Astrocyte (in vitro differentiated cells and primary cell): ENCODE results near the gene MICALL1. TPM values are rescaled to one million over a fixed set of nuclear protein-coding genes. Genes with fewer than 3 reads are reported as not detected.

Experiments used
- DNase-seq: peaks from one replicate; pipeline ENCODE4 v3.0.0-alpha.2; 2010; ENCODE audit warnings: low read depth
- FAIRE-seq: peaks from 2 replicates; lab custom pipeline; 2011; peaks lifted over from hg19 to GRCh38; lab: Jason Lieb, UNC
- H2AFZ ChIP-seq: 2 replicates; pipeline ENCODE4 v1.6.0; 2012; ENCODE audit warnings: low read depth, low read length, inconsistent platforms
- H3K27ac ChIP-seq: 2 replicates; pipeline ENCODE4 v1.5.1; 2011; ENCODE audit warnings: low read depth, low read length, inconsistent platforms
- H3K27me3 ChIP-seq: 2 replicates; pipeline ENCODE4 v1.6.0; 2011; ENCODE audit warnings: low read length, inconsistent platforms; ENCODE audit not compliant: insufficient read depth
- H3K36me3 ChIP-seq: 2 replicates; pipeline ENCODE4 v1.5.1; 2011; ENCODE audit warnings: low read length, inconsistent platforms; ENCODE audit not compliant: insufficient read depth
- H3K4me1 ChIP-seq: 2 replicates; pipeline ENCODE4 v1.5.1; 2011; ENCODE audit warnings: low read length, inconsistent platforms; ENCODE audit not compliant: insufficient read depth
- H3K4me2 ChIP-seq: 2 replicates; pipeline ENCODE4 v1.6.0; 2012; ENCODE audit warnings: low read length, inconsistent platforms
- H3K4me3 ChIP-seq: 2 replicates; pipeline ENCODE4 v1.5.1; 2011; ENCODE audit warnings: low read depth, mild to moderate bottlenecking, low read length, inconsistent platforms; ENCODE audit not compliant: insufficient read depth
- H3K79me2 ChIP-seq: 2 replicates; pipeline ENCODE4 v1.6.0; 2012; ENCODE audit warnings: mild to moderate bottlenecking, low read length, inconsistent platforms; ENCODE audit not compliant: insufficient read depth
- H3K9ac ChIP-seq: 2 replicates; pipeline ENCODE4 v1.6.0; 2012; ENCODE audit warnings: mild to moderate bottlenecking, low read length, inconsistent platforms
- H3K9me3 ChIP-seq: 2 replicates; pipeline ENCODE4 v1.5.1; 2012; ENCODE audit warnings: low read depth, mild to moderate bottlenecking, low read length, inconsistent platforms; ENCODE audit not compliant: insufficient read depth
- H4K20me1 ChIP-seq: 2 replicates; pipeline ENCODE4 v1.6.0; 2012; ENCODE audit warnings: low read length, inconsistent platforms; ENCODE audit not compliant: insufficient read depth
- H3K27ac Mint-ChIP-seq: one replicate; pipeline ENCODE4 v1.8.0; 2021; ENCODE audit warnings: mild to moderate bottlenecking, mixed read lengths; ENCODE audit not compliant: unreplicated experiment
- H3K27me3 Mint-ChIP-seq: one replicate; pipeline ENCODE4 v1.8.0; 2021; ENCODE audit warnings: low read depth, mixed read lengths; ENCODE audit not compliant: unreplicated experiment
- H3K36me3 Mint-ChIP-seq: one replicate; pipeline ENCODE4 v1.8.0; 2021; ENCODE audit warnings: low read depth, mixed read lengths; ENCODE audit not compliant: unreplicated experiment
- H3K4me1 Mint-ChIP-seq: one replicate; pipeline ENCODE4 v1.8.0; 2021; ENCODE audit warnings: low read depth, mixed read lengths; ENCODE audit not compliant: unreplicated experiment
- H3K4me3 Mint-ChIP-seq: one replicate; pipeline ENCODE4 v1.8.0; 2021; ENCODE audit warnings: mild to moderate bottlenecking, moderate library complexity, mixed read lengths; ENCODE audit not compliant: unreplicated experiment
- H3K9me3 Mint-ChIP-seq: one replicate; pipeline ENCODE4 v1.8.0; 2021; ENCODE audit warnings: mild to moderate bottlenecking, mixed read lengths; ENCODE audit not compliant: unreplicated experiment
- EZH2 ChIP-seq: IDR thresholded peaks from 2 replicates; pipeline ENCODE4 v1.6.1; 2012; ENCODE audit warnings: mild to moderate bottlenecking, low read length, inconsistent platforms; ENCODE audit not compliant: insufficient read depth
- total RNA-seq: library from RNA; stranded (reverse); gene quantifications from 2 replicates; pipeline ENCODE4 v1.2.1, GENCODE V29; 2021
- TF ChIP-seq, protein P1 (sequence below): IDR thresholded peaks from 2 replicates; pipeline ENCODE4 v1.5.1; 2011; ENCODE audit warnings: low read depth, mild to moderate bottlenecking, inconsistent platforms, low read length, moderate library complexity; ENCODE audit not compliant: insufficient read depth

MICALL1 gene
- total RNA-seq, 1 donor from 2014 or later: 131 TPM

DNA sequence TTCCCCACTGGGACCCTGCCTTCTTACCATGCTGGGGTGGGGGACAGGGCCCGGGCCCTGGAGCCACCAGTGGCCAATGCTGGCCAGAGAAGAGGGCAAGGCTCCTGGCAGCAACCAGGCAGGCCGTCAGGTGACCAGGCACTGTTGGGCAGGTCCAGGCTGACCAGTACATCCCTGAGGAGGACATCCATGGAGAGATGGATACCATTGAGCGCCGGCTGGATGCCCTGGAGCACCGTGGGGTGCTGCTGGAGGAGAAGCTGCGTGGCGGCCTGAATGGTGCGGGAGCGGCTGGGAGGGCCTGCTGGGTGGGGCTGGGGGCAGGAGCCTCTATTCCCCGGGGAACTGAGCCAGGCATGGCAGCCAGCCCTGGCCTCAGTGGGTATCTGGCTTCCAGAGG is 26.3 kb downstream of the MICALL1 start:
- H3K9ac ChIP-seq: no peak overlapping the region
- H3K9me3 ChIP-seq: no peaks in the 10 kb centered on the region
- peaks cover 62% of the 10 kb centered on the region for H4K20me1 ChIP-seq
- FAIRE-seq (no peak), DNase-seq (no peak)
- no peak overlapping the region for H2AFZ ChIP-seq
- H3K4me2 ChIP-seq: no peak overlapping the region
- no peak overlapping the region for H3K4me3 ChIP-seq
- no peaks in the 10 kb centered on the region for H3K9me3 Mint-ChIP-seq
- H3K36me3 ChIP-seq: peaks cover 12% of the 10 kb centered on the region
- H3K79me2 ChIP-seq: peaks cover 13% of the 10 kb centered on the region
- peaks cover 20% of the 10 kb centered on the region for H3K36me3 Mint-ChIP-seq
- no peaks in the 10 kb centered on the region for H3K27me3 Mint-ChIP-seq
- peaks cover 20% of the 10 kb centered on the region for H3K4me1 ChIP-seq
- no peaks in the 10 kb centered on the region for H3K27me3 ChIP-seq
- H3K27ac Mint-ChIP-seq: no peak overlapping the region
- peaks cover 21% of the 10 kb centered on the region for H3K4me1 Mint-ChIP-seq
- H3K27ac ChIP-seq: no peak overlapping the region
- TF ChIP-seq, protein P1, sequence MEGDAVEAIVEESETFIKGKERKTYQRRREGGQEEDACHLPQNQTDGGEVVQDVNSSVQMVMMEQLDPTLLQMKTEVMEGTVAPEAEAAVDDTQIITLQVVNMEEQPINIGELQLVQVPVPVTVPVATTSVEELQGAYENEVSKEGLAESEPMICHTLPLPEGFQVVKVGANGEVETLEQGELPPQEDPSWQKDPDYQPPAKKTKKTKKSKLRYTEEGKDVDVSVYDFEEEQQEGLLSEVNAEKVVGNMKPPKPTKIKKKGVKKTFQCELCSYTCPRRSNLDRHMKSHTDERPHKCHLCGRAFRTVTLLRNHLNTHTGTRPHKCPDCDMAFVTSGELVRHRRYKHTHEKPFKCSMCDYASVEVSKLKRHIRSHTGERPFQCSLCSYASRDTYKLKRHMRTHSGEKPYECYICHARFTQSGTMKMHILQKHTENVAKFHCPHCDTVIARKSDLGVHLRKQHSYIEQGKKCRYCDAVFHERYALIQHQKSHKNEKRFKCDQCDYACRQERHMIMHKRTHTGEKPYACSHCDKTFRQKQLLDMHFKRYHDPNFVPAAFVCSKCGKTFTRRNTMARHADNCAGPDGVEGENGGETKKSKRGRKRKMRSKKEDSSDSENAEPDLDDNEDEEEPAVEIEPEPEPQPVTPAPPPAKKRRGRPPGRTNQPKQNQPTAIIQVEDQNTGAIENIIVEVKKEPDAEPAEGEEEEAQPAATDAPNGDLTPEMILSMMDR: no peak
- TF ChIP-seq EZH2: no peak
- no peak overlapping the region for H3K4me3 Mint-ChIP-seq

DNA sequence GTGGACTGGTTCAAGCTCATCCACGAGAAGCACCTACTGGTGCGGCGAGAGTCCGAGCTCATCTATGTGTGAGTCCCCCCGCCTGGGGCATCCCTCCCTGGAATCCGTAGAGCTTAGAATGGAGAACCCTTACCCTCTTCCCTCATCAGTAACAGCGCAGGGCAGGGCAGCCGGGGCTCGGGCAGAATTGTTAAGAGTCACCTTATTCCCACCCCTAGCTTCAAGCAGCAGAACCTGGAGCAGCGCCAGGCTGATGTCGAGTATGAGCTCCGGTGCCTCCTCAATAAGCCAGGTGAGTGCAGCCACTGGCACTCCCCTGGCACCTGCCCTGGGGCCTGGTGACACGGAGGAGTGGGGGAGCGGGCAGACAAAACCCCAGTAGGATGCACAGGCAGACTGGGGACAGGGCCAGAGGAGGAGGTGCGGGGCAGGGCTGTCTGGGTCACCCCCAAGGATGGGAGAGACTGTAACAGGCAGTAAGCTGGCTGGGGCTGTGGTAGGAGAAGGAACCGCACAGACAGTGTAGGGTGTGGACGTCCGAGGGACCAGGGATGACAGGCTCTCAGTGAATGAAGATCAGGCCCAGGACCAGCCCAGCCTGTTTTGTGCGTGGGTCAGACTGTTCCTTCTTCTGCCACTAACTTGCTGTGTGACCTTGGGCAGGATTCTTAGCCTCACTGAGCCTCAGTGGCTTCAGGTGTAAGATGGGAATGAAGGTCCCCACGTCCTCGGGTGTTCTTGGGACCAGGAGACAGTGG is 26.9 kb downstream of the MICALL1 start:
- Mint-ChIP-seq H3K4me3 (peak overlapping the region; percentile 57), H3K9me3 (no peaks in the 10 kb centered on the region), H3K27me3 (no peaks in the 10 kb centered on the region), H3K36me3 (peaks cover 24% of the 10 kb centered on the region), H3K4me1 (peaks cover 21% of the 10 kb centered on the region), H3K27ac (peak overlapping the region; percentile 88)
- no peak for TF ChIP-seq EZH2
- TF ChIP-seq, protein P1: no peak
- Histone ChIP-seq H3K9me3 (no peaks in the 10 kb centered on the region), H4K20me1 (peaks cover 67% of the 10 kb centered on the region), H3K36me3 (peaks cover 15% of the 10 kb centered on the region), H3K27me3 (no peaks in the 10 kb centered on the region), H3K9ac (no peak overlapping the region), H2AFZ (no peak overlapping the region), H3K4me1 (peaks cover 20% of the 10 kb centered on the region), H3K4me2 (peak overlapping the region; percentile 65), H3K4me3 (no peak overlapping the region), H3K79me2 (peaks cover 13% of the 10 kb centered on the region), H3K27ac (peak overlapping the region; percentile 60)
- no peak for DNase-seq
- no peak for FAIRE-seq

DNA sequence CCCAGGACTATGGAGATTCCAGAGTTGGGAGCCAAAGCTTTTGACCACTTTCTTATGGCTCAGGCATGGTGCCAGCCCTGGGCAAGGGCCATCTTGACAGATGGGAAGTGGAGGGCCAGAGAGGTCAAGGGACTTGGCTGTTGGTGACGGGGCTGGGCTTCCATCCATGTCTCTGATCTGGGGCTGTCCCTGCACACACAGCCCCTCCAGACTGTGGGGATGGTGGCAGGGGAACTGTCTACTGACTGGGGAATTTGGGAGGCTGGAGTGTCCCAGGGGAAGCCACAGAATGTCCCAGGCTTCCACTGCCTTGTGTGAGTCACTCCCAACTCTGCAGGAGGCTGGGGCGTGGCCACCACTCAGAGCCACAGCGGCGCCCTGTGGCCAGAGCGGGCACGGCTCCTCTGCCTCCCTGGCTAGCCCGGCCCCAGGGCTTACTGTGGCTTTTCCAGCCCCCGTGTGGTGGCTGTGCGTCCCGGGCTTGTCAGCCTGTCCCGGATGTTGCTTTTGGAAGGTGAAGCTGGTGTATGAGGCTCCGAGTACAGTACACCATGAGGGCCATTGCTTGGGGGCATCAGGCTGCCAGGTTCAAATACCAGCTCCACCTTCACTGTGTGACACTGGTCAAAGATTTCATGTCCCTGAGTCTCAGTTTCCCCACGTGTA is 27.7 kb downstream of the MICALL1 start:
- peak; percentile 54 for FAIRE-seq
- TF ChIP-seq, protein P1: peak; percentile 88
- TF ChIP-seq EZH2: no peak
- peaks cover 62% of the 10 kb centered on the region for H4K20me1 ChIP-seq
- H3K79me2 ChIP-seq: peaks cover 13% of the 10 kb centered on the region
- H3K27ac ChIP-seq: peak overlapping the region; percentile 60
- H3K9ac ChIP-seq: peak overlapping the region; percentile 38
- Mint-ChIP-seq H3K27ac (peak overlapping the region; percentile 88), H3K36me3 (peaks cover 21% of the 10 kb centered on the region), H3K4me3 (peak overlapping the region; percentile 27), H3K27me3 (no peaks in the 10 kb centered on the region), H3K4me1 (peaks cover 21% of the 10 kb centered on the region), H3K9me3 (no peaks in the 10 kb centered on the region)
- peak; percentile 78 for DNase-seq
- H3K4me1 ChIP-seq: peaks cover 20% of the 10 kb centered on the region
- H3K27me3 ChIP-seq: no peaks in the 10 kb centered on the region
- no peaks in the 10 kb centered on the region for H3K9me3 ChIP-seq
- H3K4me3 ChIP-seq: no peak overlapping the region
- H3K4me2 ChIP-seq: peak overlapping the region; percentile 65
- peaks cover 16% of the 10 kb centered on the region for H3K36me3 ChIP-seq
- no peak overlapping the region for H2AFZ ChIP-seq
